GM19193 (cell line): ENCODE data around the gene OR5M11.

ENCODE experiments used
- POLR2A ChIP-seq: IDR thresholded peaks from 4 replicates; pipeline ENCODE4 v1.6.1; 2011; ENCODE audit not compliant: insufficient read depth, insufficient read length; ENCODE audit errors: extremely low read depth

The OR5M11 gene

GRCh38 chr11:56543157-56543556 is at the start of gene OR5M11:
TSS of gene OR5M11 (minus strand) at chr11:56543257. CDS start at chr11:56543257, 0 bp downstream.
- TF ChIP-seq POLR2A, result no peak

- no peak for TF ChIP-seq POLR2A
Observed at GRCh38 chr11:56577621-56578020, 34.6 kb upstream of the OR5M11 start, which contains the start of gene OR5M10. TSS of gene OR5M10 (minus strand) at chr11:56577721. CDS start at chr11:56577721, 0 bp downstream.

GRCh38 chr11:56558574-56558973 is 15.5 kb upstream of the OR5M11 start:
- no peak for TF ChIP-seq POLR2A

GRCh38 chr11:56545531-56545930 is 2.5 kb upstream of the OR5M11 start:
- no peak for TF ChIP-seq POLR2A

GRCh38 chr11:56543739-56544138 is 682 bp upstream of the OR5M11 start:
- no peak for TF ChIP-seq POLR2A

- no peak for TF ChIP-seq POLR2A
Observed at GRCh38 chr11:56533054-56533740, 9.9 kb downstream of the OR5M11 start.

GRCh38 chr11:56531856-56532255 is 11.2 kb downstream of the OR5M11 start:
- no peak for TF ChIP-seq POLR2A

- no peak for TF ChIP-seq POLR2A
Observed at GRCh38 chr11:56522008-56522407, 21.0 kb downstream of the OR5M11 start.

GRCh38 chr11:56513280-56513679 is 29.8 kb downstream of the OR5M11 start:
- TF ChIP-seq POLR2A, result no peak

GRCh38 chr11:56509439-56509838 is 33.6 kb downstream of the OR5M11 start:
- TF ChIP-seq POLR2A, result no peak

- TF ChIP-seq POLR2A, result no peak
Observed at GRCh38 chr11:56497010-56497409, 46.0 kb downstream of the OR5M11 start.

- no peak for TF ChIP-seq POLR2A
Observed at GRCh38 chr11:56495117-56495516, 47.9 kb downstream of the OR5M11 start.
